ENCODE measurements around the gene NFU1.

Gene NFU1

GRCh38 chr2:69436938-69437750, at the start of gene NFU1:
NFU1 (minus strand) TSS chr2:69437435; CDS start chr2:69437422, 13 bp downstream.
- peak; percentile 97 for DNase-seq (ENCODE audit: low spot score)

GRCh38 chr2:69483696-69484095, 46.5 kb upstream of the NFU1 start:
- DNase-seq (ENCODE audit: low spot score) = no peak

DNA sequence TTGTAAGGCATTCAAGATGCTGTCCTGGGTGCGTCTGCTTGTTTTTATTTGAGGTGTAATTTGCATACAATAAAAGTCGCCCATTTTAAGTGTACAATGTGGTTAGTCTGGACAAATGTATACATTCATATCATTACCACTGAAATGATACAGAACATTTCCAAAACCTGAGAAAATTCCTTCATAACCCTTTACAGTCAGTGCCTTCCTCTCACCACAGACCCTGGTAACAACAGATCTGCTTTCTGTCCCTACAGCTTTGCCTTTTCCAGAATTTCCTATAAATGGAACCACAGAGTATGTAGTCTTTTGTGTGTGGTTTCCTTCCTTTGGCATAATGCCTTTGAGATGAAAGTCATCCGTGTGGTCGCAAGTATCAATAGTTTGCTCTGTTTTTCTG, 45.8 kb upstream of the NFU1 start:
- DNase-seq (ENCODE audit: low spot score) = no peak

GRCh38 chr2:69482471-69482870, 45.2 kb upstream of the NFU1 start:
- DNase-seq (ENCODE audit: low spot score) = no peak

- no peak for DNase-seq (ENCODE audit: low spot score)
Observed at GRCh38 chr2:69481421-69481820, 44.2 kb upstream of the NFU1 start.

GRCh38 chr2:69477627-69478026, 40.4 kb upstream of the NFU1 start:
- no peak for DNase-seq (ENCODE audit: low spot score)

GRCh38 chr2:69474688-69475087, 37.5 kb upstream of the NFU1 start:
- DNase-seq (ENCODE audit: low spot score) = no peak

- no peak for DNase-seq (ENCODE audit: low spot score)
Observed at GRCh38 chr2:69471793-69472192, 34.6 kb upstream of the NFU1 start.

GRCh38 chr2:69470911-69471310, 33.7 kb upstream of the NFU1 start:
- no peak for DNase-seq (ENCODE audit: low spot score)

GRCh38 chr2:69469784-69470183, 32.5 kb upstream of the NFU1 start:
- DNase-seq (ENCODE audit: low spot score) = no peak

DNA sequence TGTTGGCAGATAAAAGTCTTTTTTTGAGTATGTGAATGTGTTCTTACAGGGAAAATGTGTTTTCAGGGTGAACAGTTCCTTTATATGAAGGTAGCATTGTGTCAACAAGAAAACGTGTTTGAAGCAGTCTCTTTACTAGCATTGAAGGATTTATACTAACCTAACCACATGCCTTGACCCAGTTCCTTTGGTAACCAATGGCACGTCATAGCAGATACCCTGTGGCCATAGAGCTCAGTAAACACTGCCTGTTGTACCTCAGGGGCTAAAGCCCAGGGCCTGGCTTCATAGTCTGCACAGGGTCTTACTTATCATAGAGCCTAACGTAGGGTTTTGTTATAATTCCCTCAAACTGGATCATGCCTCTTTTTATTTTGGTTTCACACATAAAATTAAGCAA, 32.1 kb upstream of the NFU1 start:
- DNase-seq (ENCODE audit: low spot score) = no peak

DNA sequence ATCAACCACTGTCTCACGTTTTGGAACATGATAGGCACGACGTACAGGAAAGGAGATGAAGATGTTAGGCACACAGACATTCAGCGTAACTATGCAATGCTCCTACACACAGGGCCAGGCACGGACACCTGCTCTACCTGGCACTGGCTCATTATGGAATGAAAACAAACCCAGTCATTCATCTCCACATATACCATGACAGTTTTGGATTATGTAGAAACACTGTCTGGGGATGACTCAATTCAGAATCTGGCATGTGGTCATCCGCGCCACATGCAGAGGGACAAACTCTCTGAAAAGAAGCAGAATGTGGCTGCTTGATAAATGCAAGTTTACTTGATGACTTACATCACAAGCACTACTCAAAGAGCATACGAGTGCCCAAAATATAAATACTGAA, 29.5 kb upstream of the NFU1 start:
- no peak for DNase-seq (ENCODE audit: low spot score)

- no peak for DNase-seq (ENCODE audit: low spot score)
Observed at GRCh38 chr2:69465513-69466456, 28.6 kb upstream of the NFU1 start.

GRCh38 chr2:69464575-69464974, 27.3 kb upstream of the NFU1 start:
- DNase-seq (ENCODE audit: low spot score) = no peak

- no peak for DNase-seq (ENCODE audit: low spot score)
Observed at GRCh38 chr2:69462780-69463179, 25.5 kb upstream of the NFU1 start.

GRCh38 chr2:69461404-69461803, 24.2 kb upstream of the NFU1 start:
- no peak for DNase-seq (ENCODE audit: low spot score)

DNA sequence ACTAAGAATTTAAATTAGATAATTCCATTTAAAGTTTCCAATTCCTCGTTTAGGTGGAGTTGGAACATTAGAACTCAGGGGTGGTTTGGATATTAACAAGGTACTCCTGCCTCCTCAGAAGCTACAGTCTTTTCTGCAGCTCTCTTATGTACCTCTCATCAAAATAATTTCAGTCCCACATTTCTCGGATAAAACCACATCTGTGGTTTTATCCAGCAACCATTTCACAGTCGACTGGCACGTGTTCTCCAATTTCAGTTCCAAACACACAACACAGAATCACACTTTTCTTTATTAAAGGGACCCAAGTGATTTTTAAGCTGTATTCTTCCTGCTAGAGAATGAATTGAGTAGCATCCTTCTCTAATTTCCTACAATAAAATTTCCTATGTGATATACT, 22.7 kb upstream of the NFU1 start:
- DNase-seq (ENCODE audit: low spot score) = no peak

DNA sequence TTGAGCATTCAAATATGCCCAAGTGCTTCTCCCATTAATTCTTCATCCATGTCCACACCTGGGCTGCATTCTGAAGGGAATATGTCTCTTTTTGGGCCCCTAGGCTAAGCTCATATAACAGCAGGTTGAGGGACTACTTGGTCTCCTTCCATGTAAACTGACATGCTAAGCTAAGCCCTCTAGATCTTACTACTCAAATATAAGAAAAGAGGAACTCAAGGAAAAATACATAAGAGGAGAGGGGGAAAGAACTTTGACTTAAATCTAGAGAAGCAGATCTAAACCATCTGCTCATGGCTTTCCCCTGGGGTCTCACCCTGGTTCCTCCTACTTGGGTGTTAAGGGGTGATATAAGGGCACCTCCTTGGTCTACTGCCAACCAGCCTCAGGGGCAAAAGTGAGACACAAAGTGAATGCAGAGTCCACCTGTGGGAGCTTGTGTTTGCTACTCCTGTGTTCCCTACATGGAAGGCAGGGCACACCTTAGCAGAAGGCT, 19.8 kb upstream of the NFU1 start:
- no peak for DNase-seq (ENCODE audit: low spot score)

- no peak for DNase-seq (ENCODE audit: low spot score)
Observed at GRCh38 chr2:69456154-69456553, 18.9 kb upstream of the NFU1 start.

GRCh38 chr2:69454976-69455375, 17.7 kb upstream of the NFU1 start:
- DNase-seq (ENCODE audit: low spot score) = no peak

DNA sequence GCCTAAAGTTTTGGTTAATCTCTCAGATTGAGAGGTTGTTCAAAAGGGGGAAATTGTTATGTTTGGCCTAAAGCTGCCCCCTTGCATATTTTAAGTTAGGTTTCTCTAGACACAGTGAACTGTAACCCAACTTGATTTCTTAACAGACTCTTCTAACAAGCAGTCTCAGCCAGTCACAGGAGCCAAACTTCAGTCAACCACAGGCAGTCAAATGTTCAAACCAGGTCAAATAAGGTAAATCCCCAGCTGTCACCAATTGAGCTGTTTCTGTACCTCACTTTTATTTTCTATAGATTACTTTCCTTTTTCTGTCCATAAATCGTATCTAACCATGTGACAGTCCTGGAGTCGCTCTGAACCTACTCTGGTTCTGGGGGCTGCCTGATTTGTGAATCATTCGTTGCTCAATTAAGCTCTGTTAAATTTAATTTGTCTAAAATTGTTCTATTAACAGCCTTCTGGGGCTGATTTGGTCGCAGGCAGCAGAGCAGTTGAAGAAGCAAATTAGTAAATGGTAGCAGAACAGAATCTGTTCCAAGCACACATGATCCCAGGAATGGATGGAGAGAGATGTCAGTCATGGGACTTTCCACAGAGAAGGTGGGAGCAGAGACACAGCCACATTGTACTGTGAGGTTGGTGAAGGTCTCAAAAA, 16.4 kb upstream of the NFU1 start:
- no peak for DNase-seq (ENCODE audit: low spot score)

- no peak for DNase-seq (ENCODE audit: low spot score)
Observed at GRCh38 chr2:69452687-69453086, 15.5 kb upstream of the NFU1 start.

Measured in HuH-7 (cell line).